CD8-positive, alpha-beta memory T cell (primary cell): ENCODE data around the gene DRAM2. TPM values are rescaled to one million over a fixed set of nuclear protein-coding genes. Genes with fewer than 3 reads are reported as not detected.

Experiments used
- polyA plus RNA-seq: library from polyadenylated mRNA; unstranded; fragments of 300-500 nt; fragmentation: Illumina TruSeq; gene quantifications from one replicate; pipeline ENCODE4 v1.2.3, GENCODE V29; 2021
- total RNA-seq, 2 experiments: library from RNA; stranded (reverse); gene quantifications; one replicate each; pipeline ENCODE4 v1.2.3, GENCODE V29; 2021

Gene DRAM2
- total and polyA plus RNA-seq, 3 experiments from 2014 or later: 25.0 to 69.3 (median 27.8) TPM

Other genes with a start within 250 kb of the DRAM2 start
- 10 to 100 TPM; 14.1 to 15.6 TPM for gene LRIF1, start 176.2 kb downstream of the DRAM2 start, total RNA-seq
- gene LRIF1, start 176.2 kb downstream of the DRAM2 start, polyA plus RNA-seq: 30.2 TPM
- 10 to 100 TPM; 38.9 to 41.3 TPM for gene CEPT1, start 130 bp upstream of the DRAM2 start, total RNA-seq
- 23.4 TPM for gene CEPT1, start 130 bp upstream of the DRAM2 start, polyA plus RNA-seq
- gene DENND2D, start 60.6 kb upstream of the DRAM2 start, total RNA-seq: 100 to 1,000 TPM; 185 to 196 TPM
- 258 TPM for gene DENND2D, start 60.6 kb upstream of the DRAM2 start, polyA plus RNA-seq
- 1 to 10 TPM; 1.6 to 1.9 TPM for gene CHI3L2, start 87.6 kb upstream of the DRAM2 start, total RNA-seq
- gene CHI3L2, start 87.6 kb upstream of the DRAM2 start, polyA plus RNA-seq: 20.8 TPM
- gene CHIA, start 150.8 kb upstream of the DRAM2 start, total RNA-seq: not detected
- not detected for gene CHIA, start 150.8 kb upstream of the DRAM2 start, polyA plus RNA-seq